HAP-1 (cell line): ENCODE measurements around the gene FAM8A1.
A peak's percentile ranks its signal among the peaks of the same experiment; 100 is the strongest.
"Not testable (repeated sequence)": the region's sequence is repeated elsewhere in the genome, so short reads cannot be mapped to it uniquely, and the experiment has no call there.

Experiments used
- DNase-seq, 2 experiments: peaks; one replicate each; pipeline ENCODE4 v3.0.0-alpha.2; 2016 to 2020; ENCODE audit warnings: low spot score in 2 of 2
- H3K27me3 ChIP-seq: fragments of 250-450 bp; sonication (Bioruptor Pico); 2 replicates; pipeline ENCODE4 v1.5.1; 2020; ENCODE audit warnings: low read depth, mild to moderate bottlenecking, moderate library complexity
- H3K36me3 ChIP-seq: fragments of 250-450 bp; sonication (Bioruptor Pico); replicated peaks from 2 replicates; pipeline ENCODE4 v1.5.1; 2020; ENCODE audit warnings: mild to moderate bottlenecking
- H3K4me1 ChIP-seq: fragments of 250-450 bp; sonication (Bioruptor Pico); 2 replicates; pipeline ENCODE4 v1.5.1; 2020; ENCODE audit warnings: mild to moderate bottlenecking
- H3K4me3 ChIP-seq: fragments of 250-450 bp; sonication (Bioruptor Pico); 2 replicates; pipeline ENCODE4 v1.5.1; 2020; ENCODE audit warnings: mild to moderate bottlenecking, moderate library complexity
- H3K9me3 ChIP-seq: fragments of 250-450 bp; sonication (Bioruptor Pico); 2 replicates; pipeline ENCODE4 v1.5.1; 2020; ENCODE audit warnings: mild to moderate bottlenecking, moderate library complexity
- in situ Hi-C: fragments of 300-500 bp; cut with MboI; formaldehyde crosslinking; loops from 3 replicates; pipeline ENCODE4 v1.14.3; 2020; ENCODE audit warnings: low sequenced_read_pairs, inconsistent platforms, mixed read lengths

FAM8A1 gene

DNA sequence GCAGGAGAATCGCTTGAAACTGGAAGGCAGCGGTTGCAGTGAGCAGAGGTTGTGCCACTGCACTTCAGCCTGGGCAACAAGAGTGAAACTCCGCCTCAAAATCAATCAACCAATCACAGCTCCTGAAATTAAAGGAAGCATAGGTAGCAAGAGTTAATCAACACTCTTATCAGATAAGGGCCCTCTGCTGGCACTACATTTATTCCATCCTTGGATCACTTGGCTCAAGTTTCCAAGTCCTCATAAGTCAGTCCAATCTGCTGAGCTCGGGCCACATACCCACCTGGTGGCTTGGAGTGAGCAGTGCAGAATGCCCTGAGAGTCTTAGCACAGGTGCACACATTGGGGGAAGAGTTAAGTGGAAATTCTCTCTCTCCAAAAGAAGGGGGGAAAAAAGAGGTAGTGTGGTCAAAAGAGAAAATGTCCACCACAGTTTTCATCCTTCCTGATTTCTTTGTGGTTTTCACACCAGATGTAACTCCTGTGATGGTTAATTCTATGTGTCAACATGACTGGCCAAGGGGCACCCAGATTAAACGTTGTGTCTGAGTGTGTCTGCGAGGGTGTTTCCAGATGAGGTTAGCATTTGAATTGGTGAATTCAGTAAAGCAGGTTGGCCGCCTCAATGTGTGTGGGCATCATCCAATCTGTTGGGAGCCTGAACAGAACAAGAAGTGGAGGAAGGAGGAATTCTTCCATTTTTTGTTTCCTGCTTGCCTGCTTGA is 14.2 kb upstream of the FAM8A1 start:
- Histone ChIP-seq H3K4me1 (no peaks in the 10 kb centered on the region), H3K9me3 (no peaks in the 10 kb centered on the region), H3K27me3 (no peaks in the 10 kb centered on the region), H3K36me3 (no peaks in the 10 kb centered on the region), H3K4me3 (no peak overlapping the region)
- DNase-seq: peak in 1 of 2 experiments; percentile 26
- in situ Hi-C loops: loop anchor here (25.0 kb wide), 1 partner anchor 226 kb away; no protein-coding TSS in a partner anchor

DNA sequence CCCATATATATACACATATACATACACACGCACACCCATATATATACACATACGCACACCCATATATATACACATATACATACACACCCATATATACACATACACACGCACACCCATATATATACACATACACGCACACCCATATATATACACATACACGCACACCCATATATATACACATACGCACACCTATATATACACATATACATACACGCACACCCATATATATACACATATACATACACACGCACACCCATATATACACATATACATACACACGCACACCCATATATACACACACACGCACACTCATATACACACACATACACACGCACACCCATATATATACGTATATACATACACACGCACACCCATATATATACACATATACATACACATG is 13.5 kb upstream of the FAM8A1 start:
- not testable (repeated sequence) for H3K9me3 ChIP-seq, H3K36me3 ChIP-seq, H3K4me3 ChIP-seq, H3K4me1 ChIP-seq, DNase-seq, H3K27me3 ChIP-seq
- in situ Hi-C loops: loop anchor here (25.0 kb wide), 1 partner anchor 226 kb away; no protein-coding TSS in a partner anchor

DNA sequence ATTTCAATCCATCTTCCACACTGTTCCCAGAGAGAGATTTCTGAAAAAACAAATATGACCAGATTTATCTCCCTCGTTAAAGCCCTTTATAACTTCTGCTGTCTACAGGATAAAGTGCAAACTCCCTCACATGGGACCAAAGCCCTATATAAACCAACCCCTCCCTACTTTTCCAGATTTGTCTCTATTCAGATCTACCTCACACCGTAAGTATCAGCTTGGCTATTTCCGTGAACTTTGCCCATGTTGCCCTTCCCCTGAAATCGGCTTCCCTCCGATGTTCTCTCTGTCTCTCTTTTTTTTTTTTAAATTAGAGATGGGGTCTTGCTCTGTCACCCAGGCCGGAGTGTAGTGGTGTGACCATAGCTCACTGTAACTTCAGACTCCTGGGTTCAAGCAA is 12.1 kb upstream of the FAM8A1 start:
- H3K9me3 ChIP-seq: no peaks in the 10 kb centered on the region
- no peak overlapping the region for H3K4me3 ChIP-seq
- no peaks in the 10 kb centered on the region for H3K4me1 ChIP-seq
- no peaks in the 10 kb centered on the region for H3K36me3 ChIP-seq
- DNase-seq: no peak
- in situ Hi-C loops: loop anchor here (25.0 kb wide), 1 partner anchor 224 kb away; no protein-coding TSS in a partner anchor
- H3K27me3 ChIP-seq: no peaks in the 10 kb centered on the region

DNA sequence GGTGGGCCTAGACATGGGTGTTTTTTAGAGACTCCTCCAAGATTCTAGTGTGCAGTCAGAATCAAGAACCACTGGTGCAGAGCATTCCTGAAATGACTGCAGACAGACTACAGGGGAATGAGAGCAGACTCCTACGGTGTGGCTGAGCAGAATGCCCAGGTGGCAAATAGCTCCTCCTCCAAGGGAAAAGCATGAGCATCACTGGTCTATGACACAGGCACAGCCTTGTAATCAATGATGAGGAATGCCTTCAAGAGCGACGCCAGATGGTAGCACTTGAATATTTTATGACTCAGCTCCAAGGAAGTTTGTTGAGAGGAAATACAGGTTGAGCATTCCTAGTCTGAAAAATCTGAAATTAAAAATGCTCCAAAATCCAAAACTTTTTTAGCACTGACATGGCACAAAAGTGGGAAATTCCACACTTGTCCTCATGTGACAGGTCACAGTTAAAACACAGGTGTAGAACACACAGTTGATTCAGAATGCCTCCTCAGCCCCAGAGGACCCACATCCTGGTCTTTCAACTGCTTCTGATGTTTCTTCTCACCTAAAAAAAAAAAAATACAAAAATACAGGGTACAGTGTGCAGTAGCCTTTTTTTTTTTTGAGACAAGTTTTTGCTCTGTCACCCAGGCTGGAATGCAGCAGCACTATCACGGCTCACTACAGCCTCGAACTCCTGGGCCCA is 10.6 kb upstream of the FAM8A1 start:
- Histone ChIP-seq H3K4me1 (no peaks in the 10 kb centered on the region), H3K4me3 (no peak overlapping the region), H3K9me3 (no peaks in the 10 kb centered on the region), H3K27me3 (no peaks in the 10 kb centered on the region), H3K36me3 (no peaks in the 10 kb centered on the region)
- no peak for DNase-seq
- in situ Hi-C loops: loop anchor here (5.0 to 25.0 kb wide), 2 partner anchors 223 to 432 kb away; no protein-coding TSS in a partner anchor

DNA sequence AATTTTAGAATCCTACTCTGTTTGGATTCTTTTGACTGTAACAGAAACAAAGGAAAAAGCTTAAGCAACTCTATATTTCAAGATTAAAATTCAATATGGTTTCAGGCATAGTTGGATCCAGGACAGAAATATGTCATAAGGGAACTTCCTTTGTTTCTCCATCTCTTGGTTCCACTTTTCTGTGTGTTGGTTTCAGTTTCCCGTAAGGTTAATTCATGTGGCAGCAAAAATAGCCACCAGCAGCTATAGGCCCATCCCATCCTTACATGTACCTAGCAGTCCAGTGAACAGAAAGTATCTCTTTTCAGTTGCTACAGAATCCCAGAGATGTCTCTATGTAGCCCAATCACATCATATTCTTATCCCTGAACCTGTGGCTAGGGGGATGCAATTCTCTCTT is 8.8 kb upstream of the FAM8A1 start:
- no peaks in the 10 kb centered on the region for H3K9me3 ChIP-seq
- no peak overlapping the region for H3K4me3 ChIP-seq
- DNase-seq: no peak
- peaks cover 3% of the 10 kb centered on the region; the same call in 1 of the 2 replicates for H3K27me3 ChIP-seq
- in situ Hi-C loops: loop anchor here (5.0 to 25.0 kb wide), 2 partner anchors 221 to 434 kb away; no protein-coding TSS in a partner anchor
- H3K36me3 ChIP-seq: no peaks in the 10 kb centered on the region
- H3K4me1 ChIP-seq: no peaks in the 10 kb centered on the region

GRCh38 chr6:17593246-17593645 is 6.9 kb upstream of the FAM8A1 start:
- no peaks in the 10 kb centered on the region for H3K9me3 ChIP-seq
- no peak for DNase-seq
- H3K27me3 ChIP-seq: peaks cover 3% of the 10 kb centered on the region; the same call in 1 of the 2 replicates
- H3K4me3 ChIP-seq: no peak overlapping the region
- in situ Hi-C loops: loop anchor here (5.0 to 25.0 kb wide), 2 partner anchors 219 to 436 kb away; no protein-coding TSS in a partner anchor
- no peaks in the 10 kb centered on the region for H3K36me3 ChIP-seq
- no peaks in the 10 kb centered on the region for H3K4me1 ChIP-seq

GRCh38 chr6:17596085-17596484 is 4.0 kb upstream of the FAM8A1 start:
- Histone ChIP-seq H3K36me3 (no peaks in the 10 kb centered on the region; the same call in 1 of the 2 replicates), H3K9me3 (no peaks in the 10 kb centered on the region), H3K4me3 (no peak overlapping the region), H3K4me1 (peaks cover 2% of the 10 kb centered on the region), H3K27me3 (peaks cover 3% of the 10 kb centered on the region; the same call in 1 of the 2 replicates)
- in situ Hi-C loops: loop anchor here (25.0 kb wide), 1 partner anchor 216 kb away; no protein-coding TSS in a partner anchor
- no peak for DNase-seq

- H3K4me3 ChIP-seq: peak overlapping the region; percentile 65
- peaks cover 3% of the 10 kb centered on the region for H3K36me3 ChIP-seq
- peaks cover 2% of the 10 kb centered on the region; the same call in 1 of the 2 replicates for H3K27me3 ChIP-seq
- in situ Hi-C loops: no loop called here
- no peaks in the 10 kb centered on the region for H3K9me3 ChIP-seq
- DNase-seq: peak; percentile 14 to 55
- peaks cover 6% of the 10 kb centered on the region for H3K4me1 ChIP-seq
Observed at GRCh38 chr6:17600527-17601385, 654 bp downstream of the FAM8A1 start.

GRCh38 chr6:17601386-17601703 is 1.2 kb downstream of the FAM8A1 start:
- in situ Hi-C loops: no loop called here
- Histone ChIP-seq H3K4me3 (peak overlapping the region; percentile 65), H3K36me3 (peaks cover 4% of the 10 kb centered on the region), H3K9me3 (no peaks in the 10 kb centered on the region), H3K27me3 (no peaks in the 10 kb centered on the region), H3K4me1 (peaks cover 6% of the 10 kb centered on the region)
- DNase-seq: no peak

- Histone ChIP-seq H3K4me3 (no peak overlapping the region), H3K9me3 (no peaks in the 10 kb centered on the region), H3K4me1 (peaks cover 6% of the 10 kb centered on the region), H3K27me3 (no peaks in the 10 kb centered on the region), H3K36me3 (peaks cover 4% of the 10 kb centered on the region)
- no peak for DNase-seq
- in situ Hi-C loops: no loop called here
Observed at GRCh38 chr6:17602888-17603287, 2.8 kb downstream of the FAM8A1 start.

DNA sequence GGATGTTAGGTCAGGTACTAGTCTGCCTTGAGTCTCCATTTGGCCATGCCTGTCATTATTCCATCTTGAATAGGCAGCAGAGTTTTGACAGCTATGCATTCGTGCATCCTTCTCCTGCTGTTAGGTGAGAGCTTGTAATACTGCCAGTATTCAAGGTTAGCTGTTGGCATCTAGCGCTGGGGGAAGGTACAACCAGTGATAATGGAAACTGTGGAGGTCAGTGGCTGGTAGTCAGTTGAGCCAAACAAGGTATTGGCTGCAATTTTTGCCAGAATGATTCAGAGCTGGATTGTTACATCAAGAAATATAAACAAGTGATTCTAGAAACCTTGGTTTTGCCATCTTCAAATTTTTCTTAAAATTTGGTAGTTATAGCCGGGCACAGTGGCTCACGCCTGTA is 6.5 kb downstream of the FAM8A1 start:
- no peak overlapping the region for H3K4me3 ChIP-seq
- H3K36me3 ChIP-seq: peaks cover 20% of the 10 kb centered on the region
- DNase-seq: no peak
- H3K4me1 ChIP-seq: peaks cover 3% of the 10 kb centered on the region; the same call in 1 of the 2 replicates
- in situ Hi-C loops: no loop called here
- H3K9me3 ChIP-seq: no peaks in the 10 kb centered on the region
- H3K27me3 ChIP-seq: no peaks in the 10 kb centered on the region

DNA sequence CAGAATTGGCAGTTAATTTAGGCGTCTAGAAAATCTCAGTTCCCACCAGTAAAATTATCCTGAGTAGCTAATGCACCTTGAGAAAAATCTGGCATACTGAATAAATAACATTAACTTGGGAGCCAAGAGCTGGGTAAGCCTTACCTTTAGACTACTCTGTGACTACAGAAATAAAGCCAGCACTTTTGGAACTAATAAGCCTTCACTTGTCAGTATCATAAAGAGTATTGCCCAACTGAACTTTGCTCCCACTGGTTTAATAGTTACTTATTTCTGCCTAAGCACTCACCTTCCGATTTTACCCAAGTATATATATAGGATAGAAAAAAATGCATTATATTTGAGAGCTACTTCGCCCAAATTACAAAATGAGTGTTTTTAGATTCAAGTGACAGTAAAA is 10.7 kb downstream of the FAM8A1 start:
- Histone ChIP-seq H3K4me1 (no peaks in the 10 kb centered on the region), H3K27me3 (no peaks in the 10 kb centered on the region), H3K9me3 (no peaks in the 10 kb centered on the region), H3K4me3 (no peak overlapping the region), H3K36me3 (peaks cover 23% of the 10 kb centered on the region)
- in situ Hi-C loops: no loop called here
- no peak for DNase-seq

DNA sequence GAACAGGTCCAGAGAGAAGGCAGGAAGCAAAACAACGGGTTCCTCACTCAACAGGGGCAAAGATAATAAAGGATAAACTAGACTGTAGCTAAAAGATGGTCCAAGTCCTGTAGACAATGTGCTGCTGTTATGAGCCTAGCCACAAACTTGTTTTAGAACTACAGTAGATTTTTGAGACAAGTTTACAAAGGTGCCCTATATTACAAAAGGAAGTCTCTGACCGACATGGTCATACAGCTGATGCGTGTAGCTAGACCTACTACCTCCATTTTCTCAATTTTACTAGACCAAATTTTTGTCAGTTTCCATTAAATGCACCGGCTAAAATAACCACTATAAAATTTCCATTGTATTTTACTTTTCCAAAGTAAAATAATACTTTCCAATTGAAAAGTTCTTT is 11.9 kb downstream of the FAM8A1 start:
- peaks cover 33% of the 10 kb centered on the region for H3K36me3 ChIP-seq
- H3K4me3 ChIP-seq: no peak overlapping the region
- DNase-seq: no peak
- H3K9me3 ChIP-seq: no peaks in the 10 kb centered on the region
- H3K4me1 ChIP-seq: no peaks in the 10 kb centered on the region
- in situ Hi-C loops: no loop called here
- H3K27me3 ChIP-seq: no peaks in the 10 kb centered on the region
